Measurements from ENCODE around the gene TFR2.

TFR2 gene

GRCh38 chr7:100586266-100587025, 54.9 kb downstream of the TFR2 start, which contains the start of gene FBXO24:
FBXO24 (plus strand) TSS chr7:100586328; CDS start chr7:100586626, 298 bp downstream.
- peak; percentile 100 for DNase-seq (ENCODE audit: low read depth)

GRCh38 chr7:100585511-100586265, 55.7 kb downstream of the TFR2 start, which contains the start of gene LRCH4:
LRCH4 (minus strand) TSS chr7:100586129; CDS start chr7:100586100, 29 bp downstream.
- no peak for DNase-seq (ENCODE audit: low read depth)

- no peak for DNase-seq (ENCODE audit: low read depth)
These were observed 56.5 kb downstream of the TFR2 start for GRCh38 chr7:100584683-100585510.

- DNase-seq (ENCODE audit: low read depth), result no peak
These were observed 57.2 kb downstream of the TFR2 start for GRCh38 chr7:100584054-100584682.

GRCh38 chr7:100583132-100584053, 58.0 kb downstream of the TFR2 start:
- peak; percentile 85 for DNase-seq (ENCODE audit: low read depth)

- no peak for DNase-seq (ENCODE audit: low read depth)
These were observed 58.7 kb downstream of the TFR2 start for GRCh38 chr7:100582650-100583049.

GRCh38 chr7:100582041-100582579, 59.2 kb downstream of the TFR2 start:
- no peak for DNase-seq (ENCODE audit: low read depth)

GRCh38 chr7:100580466-100581283, 60.7 kb downstream of the TFR2 start:
- no peak for DNase-seq (ENCODE audit: low read depth)

GRCh38 chr7:100578246-100579183, 62.8 kb downstream of the TFR2 start:
- no peak for DNase-seq (ENCODE audit: low read depth)

- DNase-seq (ENCODE audit: low read depth), result no peak
These were observed 63.8 kb downstream of the TFR2 start for GRCh38 chr7:100577507-100577906.

GRCh38 chr7:100577103-100577502, 64.2 kb downstream of the TFR2 start:
- DNase-seq (ENCODE audit: low read depth), result no peak

GRCh38 chr7:100576384-100576993, 64.9 kb downstream of the TFR2 start:
- no peak for DNase-seq (ENCODE audit: low read depth)

- DNase-seq (ENCODE audit: low read depth), result no peak
These were observed 65.5 kb downstream of the TFR2 start for GRCh38 chr7:100575746-100576383.

- DNase-seq (ENCODE audit: low read depth), result no peak
These were observed 66.1 kb downstream of the TFR2 start for GRCh38 chr7:100575206-100575631.

GRCh38 chr7:100574362-100575205, 66.8 kb downstream of the TFR2 start:
- no peak for DNase-seq (ENCODE audit: low read depth)

- no peak for DNase-seq (ENCODE audit: low read depth)
These were observed 67.5 kb downstream of the TFR2 start, which contains the start of gene SAP25 for GRCh38 chr7:100573691-100574361. SAP25 (minus strand) TSS chr7:100573900; CDS start chr7:100573742, 158 bp downstream.
